GM18526 (cell line): Measurements from ENCODE around the gene SLC25A47.

Source experiments
- POLR2A ChIP-seq: IDR thresholded peaks from 3 replicates; pipeline ENCODE4 v1.6.1; 2011; ENCODE audit not compliant: insufficient read length; ENCODE audit errors: extremely low read depth

Gene SLC25A47

GRCh38 chr14:100346306-100347091 is 23.4 kb downstream of the SLC25A47 start:
- TF ChIP-seq POLR2A = no peak

GRCh38 chr14:100348253-100348729 is 25.2 kb downstream of the SLC25A47 start:
- TF ChIP-seq POLR2A = no peak

- no peak for TF ChIP-seq POLR2A
These were observed 25.9 kb downstream of the SLC25A47 start for GRCh38 chr14:100348784-100349685.

- TF ChIP-seq POLR2A = no peak
These were observed 27.3 kb downstream of the SLC25A47 start for GRCh38 chr14:100350276-100350926.

GRCh38 chr14:100350986-100351385 is 27.8 kb downstream of the SLC25A47 start:
- no peak for TF ChIP-seq POLR2A

GRCh38 chr14:100358396-100358795 is 35.3 kb downstream of the SLC25A47 start:
- no peak for TF ChIP-seq POLR2A

- no peak for TF ChIP-seq POLR2A
These were observed 36.0 kb downstream of the SLC25A47 start for GRCh38 chr14:100359111-100359510.

GRCh38 chr14:100359881-100360280 is 36.7 kb downstream of the SLC25A47 start:
- no peak for TF ChIP-seq POLR2A

GRCh38 chr14:100361626-100362025 is 38.5 kb downstream of the SLC25A47 start:
- TF ChIP-seq POLR2A = no peak

- no peak for TF ChIP-seq POLR2A
These were observed 39.3 kb downstream of the SLC25A47 start for GRCh38 chr14:100362311-100362927.

GRCh38 chr14:100363053-100363452 is 39.9 kb downstream of the SLC25A47 start:
- TF ChIP-seq POLR2A = no peak

- TF ChIP-seq POLR2A = no peak
These were observed 41.3 kb downstream of the SLC25A47 start for GRCh38 chr14:100364403-100364802.

- no peak for TF ChIP-seq POLR2A
These were observed 42.6 kb downstream of the SLC25A47 start for GRCh38 chr14:100365741-100366140.

- no peak for TF ChIP-seq POLR2A
These were observed 45.9 kb downstream of the SLC25A47 start for GRCh38 chr14:100369019-100369418.

- no peak for TF ChIP-seq POLR2A
These were observed 46.9 kb downstream of the SLC25A47 start for GRCh38 chr14:100370003-100370402.

GRCh38 chr14:100371773-100372172 is 48.6 kb downstream of the SLC25A47 start:
- no peak for TF ChIP-seq POLR2A
